K562 (cell line): ENCODE results near the gene CPTP. TPM values are rescaled to one million over a fixed set of nuclear protein-coding genes. Genes with fewer than 3 reads are reported as not detected.

Experiments used
- ATAC-seq: fragments of 200-7000 bp; cut with Tn5 transposase; 3 replicates; pipeline ENCODE4 v1.9.1; 2020; ENCODE audit warnings: moderate library complexity
- BruUV-seq: library from RNA; stranded (reverse); fragments of 400-500 nt; replicated peaks from 2 replicates; lab custom pipeline; 2021; lab: Mats Ljungman, UMichigan
- CTCF ChIA-PET: fragments of 300-600 bp; formaldehyde crosslinking; extraction: SDS; loops from one replicate; lab custom pipeline; 2021; ENCODE audit warnings: low intra/inter-chr PET ratio; lab: Yijun Ruan, JAX
- POLR2A ChIA-PET: fragments of 300-600, 350-650 bp; sonication (Branson Sonifier 250); formaldehyde crosslinking; extraction: SDS; loops from one replicate; lab custom pipeline; 2021; ENCODE audit warnings: antibody characterized with exemption, inconsistent platforms; lab: Yijun Ruan, JAX
- DNase-seq, 4 experiments: peaks; one replicate each; pipeline versions ENCODE4 v3.0.0 to v3.0.0-alpha.2; 2011 to 2018; ENCODE audit warnings: low spot score in 3 of 4, mixed read lengths in 3 of 4; ENCODE audit errors: extremely low read depth in 1 of 4
- FAIRE-seq: peaks from 2 replicates; lab custom pipeline; 2011; peaks lifted over from hg19 to GRCh38; lab: Jason Lieb, UNC
- H2AFZ ChIP-seq: 2 replicates; pipeline ENCODE4 v1.6.0; 2011; ENCODE audit warnings: low read depth, low read length, control low read depth, inconsistent platforms
- H3K27ac ChIP-seq: fragments of 200-600 bp; 3 replicates; pipeline ENCODE4 v1.8.0; 2011; ENCODE audit warnings: low read depth, mild to moderate bottlenecking, control low read depth, inconsistent platforms, low read length, moderate library complexity, mixed read lengths; ENCODE audit errors: extremely low read depth
- H3K27me3 ChIP-seq, 2 experiments: fragments of 300-600 bp in 1 of 2; 2 replicates in 1 of 2; 3 replicates in 1 of 2; pipeline versions ENCODE4 v1.6.0 to v1.8.0; 2011; ENCODE audit warnings: inconsistent platforms in 2 of 2, low read length in 2 of 2, mild to moderate bottlenecking in 1 of 2, mixed read lengths in 1 of 2, moderate library complexity in 1 of 2; ENCODE audit not compliant: control insufficient read depth in 2 of 2, insufficient read depth in 2 of 2
- H3K36me3 ChIP-seq: fragments of 300-600 bp; 3 replicates; pipeline ENCODE4 v1.8.0; 2011; ENCODE audit warnings: mild to moderate bottlenecking, low read length, inconsistent platforms; ENCODE audit not compliant: control insufficient read depth, insufficient read depth
- H3K4me1 ChIP-seq, 2 experiments: fragments of 200-600 bp in 1 of 2; replicated peaks in 1 of 2; 2 replicates in 1 of 2; 3 replicates in 1 of 2; pipeline versions ENCODE4 v1.5.1 to v1.8.0; 2011; ENCODE audit warnings: inconsistent platforms in 2 of 2, low read length in 2 of 2, mild to moderate bottlenecking in 1 of 2, mixed read lengths in 1 of 2, moderate library complexity in 1 of 2; ENCODE audit not compliant: control insufficient read depth in 2 of 2, insufficient read depth in 2 of 2
- H3K4me2 ChIP-seq: 2 replicates; pipeline ENCODE4 v1.6.1; 2011; ENCODE audit warnings: low read length, control low read depth, inconsistent platforms, mixed read lengths; ENCODE audit not compliant: insufficient read depth
- H3K4me3 ChIP-seq: fragments of 200-600 bp; sonication (generic), shearing (Covaris generic); 2 replicates; pipeline ENCODE4 v1.5.1; 2016; ENCODE audit warnings: control low read depth, inconsistent platforms
- H3K79me2 ChIP-seq: fragments of 200-600 bp; 3 replicates; pipeline ENCODE4 v1.8.0; 2011; ENCODE audit warnings: low read length, inconsistent platforms; ENCODE audit not compliant: control insufficient read depth, insufficient read depth
- H3K9ac ChIP-seq, 2 experiments: 2 replicates each; pipeline versions ENCODE4 v1.6.0 to v1.6.1; 2011; ENCODE audit warnings: low read depth in 2 of 2, low read length in 2 of 2, control low read depth in 1 of 2, inconsistent platforms in 1 of 2, mild to moderate bottlenecking in 1 of 2, mixed read lengths in 1 of 2; ENCODE audit not compliant: insufficient read depth in 1 of 2
- H3K9me1 ChIP-seq: one replicate; pipeline ENCODE4 v1.6.0; 2011; ENCODE audit warnings: inconsistent platforms, mild to moderate bottlenecking, low read length, moderate library complexity; ENCODE audit not compliant: control insufficient read depth, insufficient read depth
- H3K9me3 ChIP-seq: replicated peaks from 2 replicates; pipeline ENCODE4 v1.5.1; 2011; ENCODE audit warnings: low read depth, low read length, inconsistent platforms; ENCODE audit not compliant: control insufficient read depth, insufficient read depth
- H4K20me1 ChIP-seq: replicated peaks from 2 replicates; pipeline ENCODE4 v1.6.1; 2011; ENCODE audit warnings: low read length, inconsistent platforms, mixed read lengths; ENCODE audit not compliant: control insufficient read depth, insufficient read depth
- BRF2 ChIP-seq: IDR thresholded peaks from 3 replicates; pipeline ENCODE4 v1.6.1; 2011; ENCODE audit warnings: borderline replicate concordance, mild to moderate bottlenecking; ENCODE audit not compliant: insufficient read length, insufficient read depth
- ERF ChIP-seq: fragments of 450-650 bp; formaldehyde crosslinking; IDR thresholded peaks from 2 replicates; pipeline ENCODE4 v1.4.0; 2020; ENCODE audit warnings: mild to moderate bottlenecking, mixed read lengths
- GABPB2 ChIP-seq: fragments of 250-450 bp; sonication (Bioruptor Pico); conservative IDR thresholded peaks from 2 replicates; pipeline ENCODE4 v1.5.1; 2021; ENCODE audit warnings: mild to moderate bottlenecking
- IRF9 ChIP-seq: fragments of 450-650 bp; IDR thresholded peaks from 2 replicates; pipeline ENCODE4 v1.6.1; 2016; ENCODE audit warnings: missing biosample characterization, missing genetic modification characterization
- JUNB ChIP-seq: fragments of 450-650 bp; formaldehyde crosslinking; conservative IDR thresholded peaks from 2 replicates; pipeline ENCODE4 v1.4.0; 2020; ENCODE audit warnings: mild to moderate bottlenecking
- KLF1 ChIP-seq: fragments of 450-650 bp; IDR thresholded peaks from 2 replicates; pipeline ENCODE4 v1.6.1; 2016; ENCODE audit warnings: missing genetic modification characterization, missing compliant biosample characterization
- NFIC ChIP-seq: fragments of 450-650 bp; IDR thresholded peaks from 2 replicates; pipeline ENCODE4 v1.6.1; 2017; ENCODE audit warnings: mild to moderate bottlenecking, inconsistent platforms
- PCBP1 ChIP-seq: fragments of 200-400 bp; formaldehyde crosslinking; IDR thresholded peaks from 2 replicates; pipeline ENCODE4 v1.6.1; 2018; ENCODE audit warnings: mild to moderate bottlenecking, low read depth, low read length; ENCODE audit not compliant: poor library complexity, severe bottlenecking
- POLR2G ChIP-seq: fragments of 200-400 bp; formaldehyde crosslinking; IDR thresholded peaks from 2 replicates; pipeline ENCODE4 v1.6.1; 2017; ENCODE audit warnings: low read depth, mild to moderate bottlenecking, antibody characterized with exemption, low read length, moderate library complexity
- RBFOX2 ChIP-seq: fragments of 200-400 bp; formaldehyde crosslinking; IDR thresholded peaks from 2 replicates; pipeline ENCODE4 v1.6.1; 2017; ENCODE audit warnings: low read depth, mild to moderate bottlenecking, low read length, moderate library complexity
- RFX7 ChIP-seq: fragments of 250-450 bp; sonication (Bioruptor Pico); IDR thresholded peaks from 2 replicates; pipeline ENCODE4 v1.5.1; 2021; ENCODE audit warnings: mild to moderate bottlenecking
- SIX5 ChIP-seq, 2 experiments: IDR thresholded peaks; 2 replicates each; pipeline ENCODE4 v1.6.1; 2011; ENCODE audit warnings: low read length in 2 of 2, borderline replicate concordance in 1 of 2, low read depth in 1 of 2, mild to moderate bottlenecking in 1 of 2, moderate library complexity in 1 of 2; ENCODE audit not compliant: insufficient read depth in 1 of 2
- U2AF2 ChIP-seq: fragments of 200-400 bp; formaldehyde crosslinking; optimal IDR thresholded peaks from 2 replicates; pipeline ENCODE3; 2017; ENCODE audit warnings: low read depth, mild to moderate bottlenecking, low read length
- ZC3H4 ChIP-seq: sonication (generic); formaldehyde crosslinking; IDR thresholded peaks from 2 replicates; pipeline ENCODE4 v1.9.0; 2021; ENCODE audit warnings: missing genetic modification reagents, borderline replicate concordance
- ZNF143 ChIP-seq: sonication (generic); formaldehyde crosslinking; IDR thresholded peaks from 2 replicates; pipeline ENCODE4 v1.9.0; 2022; ENCODE audit warnings: mild to moderate bottlenecking, missing genetic modification reagents
- ZNF316 ChIP-seq: fragments of 450-650 bp; IDR thresholded peaks from 2 replicates; pipeline ENCODE4 v1.6.1; 2016
- ZNF324 ChIP-seq: fragments of 250-450 bp; sonication (Bioruptor Pico); IDR thresholded peaks from 2 replicates; pipeline ENCODE4 v1.4.0; 2020; ENCODE audit warnings: mild to moderate bottlenecking
- ZSCAN29 ChIP-seq: fragments of 450-650 bp; IDR thresholded peaks from 2 replicates; pipeline ENCODE4 v1.6.1; 2017
- WGBS: fragments of 100-300 bp; shearing (Covaris generic); methylation state at CpG from one replicate; pipeline ENCODE4 v1.1.6; 2016; ENCODE audit warnings: low coverage, mixed read lengths; ENCODE audit not compliant: insufficient coverage; ENCODE audit errors: missing lambda C conversion rate; 5-methylcytosine and 5-hydroxymethylcytosine counted together
- in situ Hi-C: fragments of 300-500 bp; cut with MboI; formaldehyde crosslinking; loops from 4 replicates; pipeline ENCODE4 v1.15.0; 2018; ENCODE audit warnings: inconsistent platforms, mixed read lengths
- intact Hi-C: fragments of 100-400 bp; cut with micrococcal nuclease; formaldehyde crosslinking; loops from 2 replicates; pipeline ENCODE4 v1.14.2; 2022
- polyA plus RNA-seq, 8 experiments: library from polyadenylated mRNA; depleted of rRNA in 4 of 8; stranded (reverse) in 5 of 8; unstranded in 3 of 8; fragments of >200 nt; fragmentation: Nextera tagmentation in 2 of 8; fragmentation: Illumina TruSeq in 1 of 8; extraction: Ambion mirVana in 2 of 8; extraction: Trizol in 1 of 8; gene quantifications; 2 replicates each; pipeline versions ENCODE4 v1.2.1 to v1.2.3, GENCODE V29; 2011 to 2014; ENCODE audit warnings: inconsistent platforms in 1 of 8, missing spikeins in 1 of 8
- total RNA-seq, 7 experiments: library from RNA; depleted of rRNA in 6 of 7; stranded (reverse); fragments of >200 nt in 6 of 7; fragmentation: Illumina TruSeq in 2 of 7; extraction: Trizol in 2 of 7; gene quantifications; 2 replicates each; pipeline versions ENCODE4 v1.2.1 to v1.2.3, GENCODE V29; 2011 to 2021; ENCODE audit warnings: low replicate concordance in 1 of 7

Gene CPTP
- total and polyA plus RNA-seq, 9 of the 15 experiments (the other 6 are each of a cell fraction or from before 2014, with no cell fraction given), result 0.11 to 25.8 (median 3.5) TPM

- Histone ChIP-seq H3K27me3 (no peaks in the 10 kb centered on the region), H3K4me1 (peaks cover 9 to 86% of the 10 kb centered on the region in 2 experiments; a peak in 3 of 5 replicates), H3K9ac (peak overlapping the region; percentile 10 to 98; a peak in 3 of 4 replicates), H3K9me3 (0 out of 2 replicates have a peak, but pooled peaks cover 2% of the 10 kb centered on the region), H3K79me2 (peaks cover 65% of the 10 kb centered on the region), H4K20me1 (peaks cover 47% of the 10 kb centered on the region; the same call in 1 of the 2 replicates), H2AFZ (no peak overlapping the region), H3K4me3 (no peak overlapping the region), H3K9me1 (peaks cover 8% of the 10 kb centered on the region), H3K4me2 (no peak overlapping the region), H3K36me3 (peaks cover 47% of the 10 kb centered on the region; the same call in 2 of the 3 replicates), H3K27ac (peak overlapping the region; percentile 46; the same call in 2 of the 3 replicates)
- POLR2A ChIA-PET, result interaction anchor here (0.6 to 4.8 kb wide), 6 partner anchors 8 to 447 kb away, joined by 3 to 22 read pairs (median 8); partner anchors contain the start of gene AURKAIP1
- TF ChIP-seq BRF2 (no peak), ZSCAN29 (no peak), ZNF143 (CRISPR knock-in tag) (no peak), ZNF324 (CRISPR knock-in tag) (no peak), PCBP1 (peak; percentile 17), KLF1 (tag) (no peak), SIX5 (IDR thresholded peaks at IDR 0.05; ENCODE audit: borderline replicate concordance in 1 of 2, insufficient read depth in 1 of 2, low read depth in 1 of 2, low read length in 2 of 2) (no peak), U2AF2 (no peak), ZC3H4 (CRISPR knock-in tag) (no peak), IRF9 (no peak), POLR2G (peak; percentile 4; the same call in 1 of the 2 replicates), RBFOX2 (peak; percentile 14), RFX7 (CRISPR knock-in tag) (no peak), GABPB2 (CRISPR knock-in tag) (no peak), JUNB (CRISPR knock-in tag) (no peak), ERF (no peak), ZNF316 (no peak), NFIC (0 out of 2 replicates have a peak, but pooled peaks have one; percentile 18)
- WGBS, result 79% methylated on average over 15 of the region's 16 CpGs
- no TSS peak for BruUV-seq
- DNase-seq, result no peak
- intact Hi-C loops, result no loop called here
- in situ Hi-C loops, result no loop called here
- no peak for ATAC-seq
- no peak for FAIRE-seq
- CTCF ChIA-PET, result no interaction called here
Measured at GRCh38 chr1:1345384-1345783, 20.8 kb downstream of the CPTP start.
